OCI-LY1 (cell line): ENCODE data around the gene TRIM27.

Source experiments
- H2AFZ ChIP-seq: fragments of 200-600 bp; sonication (generic), shearing (Covaris generic); 2 replicates; pipeline ENCODE4 v1.6.0; 2014; ENCODE audit warnings: antibody characterized with exemption, mild to moderate bottlenecking, low read length
- H3F3A ChIP-seq: fragments of 200-600 bp; sonication (generic), shearing (Covaris generic); 2 replicates; pipeline ENCODE4 v1.6.0; 2014; ENCODE audit warnings: mild to moderate bottlenecking, antibody characterized with exemption, low read length, moderate library complexity; ENCODE audit not compliant: insufficient read depth
- H3K27ac ChIP-seq: fragments of 200-600 bp; sonication (generic); 2 replicates; pipeline ENCODE4 v1.5.1; 2014; ENCODE audit warnings: low read length, mixed run types, mild to moderate bottlenecking, low read depth; ENCODE audit not compliant: poor library complexity, severe bottlenecking
- H3K27me3 ChIP-seq: fragments of 200-600 bp; sonication (generic); 2 replicates; pipeline ENCODE4 v1.6.0; 2014; ENCODE audit warnings: antibody characterized with exemption, mild to moderate bottlenecking, low read length, moderate library complexity; ENCODE audit not compliant: insufficient read depth
- H3K36me3 ChIP-seq: fragments of 200-600 bp; sonication (generic); 2 replicates; pipeline ENCODE4 v1.6.1; 2014; ENCODE audit warnings: mild to moderate bottlenecking, antibody characterized with exemption, low read length, moderate library complexity, mixed read lengths; ENCODE audit not compliant: insufficient read depth
- H3K4me1 ChIP-seq: fragments of 200-600 bp; sonication (generic); 2 replicates; pipeline ENCODE4 v1.5.1; 2014; ENCODE audit warnings: mild to moderate bottlenecking, low read length, moderate library complexity; ENCODE audit not compliant: insufficient read depth, severe bottlenecking
- H3K4me2 ChIP-seq: fragments of 200-600 bp; sonication (generic), shearing (Covaris generic); 2 replicates; pipeline ENCODE4 v1.6.1; 2014; ENCODE audit warnings: low read length
- H3K4me3 ChIP-seq: fragments of 200-600 bp; sonication (generic); 2 replicates; pipeline ENCODE4 v1.5.1; 2014; ENCODE audit warnings: low read length, low read depth, mild to moderate bottlenecking, mixed read lengths; ENCODE audit not compliant: poor library complexity, severe bottlenecking
- H3K79me2 ChIP-seq: fragments of 200-600 bp; shearing (Covaris generic); 2 replicates; pipeline ENCODE4 v1.6.1; 2016; ENCODE audit warnings: mixed run types, low read length, mixed read lengths; ENCODE audit not compliant: insufficient read depth
- H3K9ac ChIP-seq: fragments of 200-600 bp; sonication (generic), shearing (Covaris generic); 2 replicates; pipeline ENCODE4 v1.6.1; 2014; ENCODE audit warnings: mild to moderate bottlenecking, low read length, mixed read lengths
- H3K9me2 ChIP-seq: fragments of 200-600 bp; sonication (generic), shearing (Covaris generic); 2 replicates; pipeline ENCODE4 v1.6.1; 2014; ENCODE audit warnings: low read depth, mild to moderate bottlenecking, low read length, mixed read lengths
- H3K9me3 ChIP-seq: fragments of 200-600 bp; shearing (Covaris generic); 2 replicates; pipeline ENCODE4 v1.6.1; 2014; ENCODE audit warnings: low read length, mixed read lengths
- H4K20me1 ChIP-seq: fragments of 200-600 bp; sonication (generic), shearing (Covaris generic); 2 replicates; pipeline ENCODE4 v1.6.0; 2016; ENCODE audit warnings: mild to moderate bottlenecking, low read length; ENCODE audit not compliant: insufficient read depth
- CTCF ChIP-seq: fragments of 200-600 bp; sonication (generic), shearing (Covaris generic); IDR thresholded peaks from 2 replicates; pipeline ENCODE4 v1.5.1; 2017; ENCODE audit warnings: mild to moderate bottlenecking, antibody characterized with exemption, low read length, moderate library complexity, mixed read lengths
- EZH2 ChIP-seq: fragments of 200-600 bp; sonication (generic), shearing (Covaris generic); IDR thresholded peaks from 2 replicates; pipeline ENCODE4 v1.8.0; 2017; ENCODE audit warnings: borderline replicate concordance, mixed run types, mild to moderate bottlenecking, antibody characterized with exemption, low read length, moderate library complexity, mixed read lengths

The TRIM27 gene

GRCh38 chr6:28865401-28866204 is 58.2 kb downstream of the TRIM27 start:
- Histone ChIP-seq H3K4me1 (peaks cover 35% of the 10 kb centered on the region), H3K9me2 (no peaks in the 10 kb centered on the region), H3K27ac (peak overlapping the region; percentile 90), H3F3A (no peaks in the 10 kb centered on the region), H3K79me2 (no peaks in the 10 kb centered on the region), H2AFZ (no peak overlapping the region), H3K36me3 (no peaks in the 10 kb centered on the region), H3K9ac (peak overlapping the region; percentile 71; the same call in 1 of the 2 replicates), H4K20me1 (no peaks in the 10 kb centered on the region), H3K4me3 (peak overlapping the region; percentile 69), H3K9me3 (peaks cover 10% of the 10 kb centered on the region), H3K4me2 (peak overlapping the region; percentile 75; the same call in 1 of the 2 replicates), H3K27me3 (no peaks in the 10 kb centered on the region; the same call in 1 of the 2 replicates)
- TF ChIP-seq EZH2 (no peak), CTCF (no peak)

- Histone ChIP-seq H3K4me3 (peak overlapping the region; percentile 62), H3K9ac (no peak overlapping the region), H3F3A (no peaks in the 10 kb centered on the region), H3K36me3 (no peaks in the 10 kb centered on the region), H3K27me3 (no peaks in the 10 kb centered on the region; the same call in 1 of the 2 replicates), H3K4me1 (peaks cover 35% of the 10 kb centered on the region), H3K4me2 (peak overlapping the region; percentile 61), H3K79me2 (no peaks in the 10 kb centered on the region), H4K20me1 (no peaks in the 10 kb centered on the region), H3K9me3 (peaks cover 10% of the 10 kb centered on the region), H3K9me2 (no peaks in the 10 kb centered on the region), H2AFZ (no peak overlapping the region), H3K27ac (no peak overlapping the region)
- TF ChIP-seq CTCF: no peak
- no peak for TF ChIP-seq EZH2
Measured at GRCh38 chr6:28864326-28864923, 59.4 kb downstream of the TRIM27 start.

GRCh38 chr6:28863604-28864325 is 60.0 kb downstream of the TRIM27 start:
- Histone ChIP-seq H3K9ac (no peak overlapping the region; the same call in 1 of the 2 replicates), H4K20me1 (no peaks in the 10 kb centered on the region), H3K9me3 (peaks cover 10% of the 10 kb centered on the region), H3K36me3 (no peaks in the 10 kb centered on the region), H3K4me1 (peaks cover 32% of the 10 kb centered on the region), H3K9me2 (no peaks in the 10 kb centered on the region), H3K79me2 (no peaks in the 10 kb centered on the region), H3K4me3 (peak overlapping the region; percentile 62), H3K27ac (no peak overlapping the region), H3F3A (no peaks in the 10 kb centered on the region), H2AFZ (no peak overlapping the region), H3K27me3 (no peaks in the 10 kb centered on the region; the same call in 1 of the 2 replicates), H3K4me2 (peak overlapping the region; percentile 61)
- TF ChIP-seq EZH2: no peak
- no peak for TF ChIP-seq CTCF
